Lung (tissue), 16 donors: ENCODE results near the gene OR2L2. TPM values are rescaled to one million over a fixed set of nuclear protein-coding genes. Genes with fewer than 3 reads are reported as not detected.

Experiments
- ATAC-seq: fragments of 200-7000 bp; cut with Tn5 transposase; one replicate; pipeline ENCODE4 v1.9.1; 2020; ENCODE audit warnings: moderate number of reproducible peaks; ENCODE audit not compliant: insufficient read depth, low FRiP score
- DNase-seq, 3 donors: peaks; one replicate each; pipeline ENCODE4 v3.0.0-alpha.2; 2013 to 2017
- H3K27ac ChIP-seq, 2 donors: one replicate each; pipeline ENCODE4 v1.5.1; 2013; ENCODE audit warnings: mild to moderate bottlenecking in 2 of 2, moderate library complexity in 2 of 2, control low read depth in 1 of 2, inconsistent platforms in 1 of 2, low read depth in 1 of 2, low read length in 1 of 2
- H3K27me3 ChIP-seq, 3 donors: one replicate each; pipeline ENCODE4 v1.5.1; 2013; ENCODE audit warnings: low read length in 2 of 3; ENCODE audit not compliant: control insufficient read depth in 3 of 3, insufficient read depth in 3 of 3
- H3K36me3 ChIP-seq, 4 donors: one replicate each; pipeline ENCODE4 v1.5.1; 2013; ENCODE audit warnings: low read length in 4 of 4, mild to moderate bottlenecking in 1 of 4, moderate library complexity in 1 of 4; ENCODE audit not compliant: control insufficient read depth in 4 of 4, insufficient read depth in 4 of 4
- H3K4me1 ChIP-seq, 5 donors: one replicate each; pipeline ENCODE4 v1.5.1; 2013; ENCODE audit warnings: low read length in 5 of 5, mild to moderate bottlenecking in 2 of 5, moderate library complexity in 1 of 5; ENCODE audit not compliant: control insufficient read depth in 5 of 5, insufficient read depth in 5 of 5
- H3K4me3 ChIP-seq: one replicate; pipeline ENCODE4 v1.5.1; 2013; ENCODE audit warnings: mild to moderate bottlenecking, control low read depth, moderate library complexity
- H3K9ac ChIP-seq, 2 donors: one replicate each; pipeline ENCODE4 v1.5.1; 2013; ENCODE audit warnings: low read length in 2 of 2, control low read depth in 1 of 2; ENCODE audit not compliant: insufficient read depth in 1 of 2
- H3K9me3 ChIP-seq, 4 donors: one replicate each; pipeline ENCODE4 v1.5.1; 2013; ENCODE audit warnings: low read length in 3 of 4, mild to moderate bottlenecking in 1 of 4, moderate library complexity in 1 of 4; ENCODE audit not compliant: control insufficient read depth in 4 of 4, insufficient read depth in 3 of 4
- WGBS, 2 donors: extraction: QIAGEN DNeasy Blood & Tissue Kit; methylation state at CpG; one replicate each; pipeline ENCODE4 v1.1.7; 2013; 5-methylcytosine and 5-hydroxymethylcytosine counted together
- long read RNA-seq, 5 donors: transcript quantifications; one replicate each; lab custom pipeline, GENCODE V29; 2026
- polyA plus RNA-seq, 2 donors: library from polyadenylated mRNA; stranded (reverse); fragments of 200-250 nt; gene quantifications; one replicate each; pipeline ENCODE4 v1.2.1, GENCODE V29; 2013
- total RNA-seq, 2 donors: library from RNA; depleted of rRNA in 1 of 2; stranded (reverse); fragments of >200 nt in 1 of 2; gene quantifications; one replicate each; pipeline ENCODE4 v1.2.1, GENCODE V29; 2014 to 2021
- TF ChIP-seq, protein P1 (sequence below): IDR thresholded peaks from 2 replicates; pipeline ENCODE4 v1.5.1; 2012; ENCODE audit warnings: mild to moderate bottlenecking; ENCODE audit errors: control extremely low read depth, extremely low read depth
- donor health status: control.
- donor health status: control.
- donor health status: Bipolar disorder and iron deficiency.
- donor health status: healthy.
- donor health status: DM: yes; HTN: yes; CAD: no.

The OR2L2 gene, protein sequence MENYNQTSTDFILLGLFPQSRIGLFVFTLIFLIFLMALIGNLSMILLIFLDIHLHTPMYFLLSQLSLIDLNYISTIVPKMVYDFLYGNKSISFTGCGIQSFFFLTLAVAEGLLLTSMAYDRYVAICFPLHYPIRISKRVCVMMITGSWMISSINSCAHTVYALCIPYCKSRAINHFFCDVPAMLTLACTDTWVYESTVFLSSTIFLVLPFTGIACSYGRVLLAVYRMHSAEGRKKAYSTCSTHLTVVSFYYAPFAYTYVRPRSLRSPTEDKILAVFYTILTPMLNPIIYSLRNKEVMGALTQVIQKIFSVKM
- total RNA-seq (under 1 TPM in 1 of 2 donors, not detected in 1; 0.09 TPM), polyA plus RNA-seq (not detected)
- long read RNA-seq, donor 1: 0 reads
- long read RNA-seq, donor 2: 0 reads
- long read RNA-seq, donor 3: 0 reads
- long read RNA-seq, donor 4: 0 reads
- long read RNA-seq, donor 5: 0 reads

DNA sequence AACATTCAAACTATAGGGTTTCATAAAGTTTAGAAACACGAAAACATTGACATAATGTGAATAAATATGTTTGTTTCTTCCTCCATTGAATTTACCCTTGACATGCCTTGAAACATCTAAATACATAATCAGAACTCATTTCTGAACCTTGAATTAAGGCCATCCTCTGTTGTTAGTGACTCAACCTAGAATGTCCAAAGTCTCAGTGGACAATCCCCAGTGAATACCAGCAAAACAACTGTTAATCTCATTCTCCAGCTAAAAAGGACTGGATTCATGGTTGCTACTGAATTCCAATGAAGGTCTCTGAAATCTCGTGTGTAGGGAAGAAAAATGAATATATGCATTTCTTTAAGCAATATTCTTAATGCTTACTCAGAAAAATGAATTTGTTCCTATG lies at the start of gene OR2L2:
Gene OR2L2 (plus strand): TSS at position 301 of the 400 bp plus-strand sequence. CDS start 8,198 bp downstream, outside the sequence.
- Histone ChIP-seq H3K9ac (no peak within 1 kb of the TSS), H3K27ac (no peak within 1 kb of the TSS), H3K9me3 (peaks cover 3 to 8% (median 4%) of the 10 kb centered on the region in 4 donors), H3K27me3 (no peaks in the 10 kb centered on the region), H3K4me1 (no peaks in the 10 kb centered on the region), H3K36me3 (no peaks in the 10 kb centered on the region), H3K4me3 (no peak within 1 kb of the TSS)
- DNase-seq: no peak
- TF ChIP-seq, protein P1, sequence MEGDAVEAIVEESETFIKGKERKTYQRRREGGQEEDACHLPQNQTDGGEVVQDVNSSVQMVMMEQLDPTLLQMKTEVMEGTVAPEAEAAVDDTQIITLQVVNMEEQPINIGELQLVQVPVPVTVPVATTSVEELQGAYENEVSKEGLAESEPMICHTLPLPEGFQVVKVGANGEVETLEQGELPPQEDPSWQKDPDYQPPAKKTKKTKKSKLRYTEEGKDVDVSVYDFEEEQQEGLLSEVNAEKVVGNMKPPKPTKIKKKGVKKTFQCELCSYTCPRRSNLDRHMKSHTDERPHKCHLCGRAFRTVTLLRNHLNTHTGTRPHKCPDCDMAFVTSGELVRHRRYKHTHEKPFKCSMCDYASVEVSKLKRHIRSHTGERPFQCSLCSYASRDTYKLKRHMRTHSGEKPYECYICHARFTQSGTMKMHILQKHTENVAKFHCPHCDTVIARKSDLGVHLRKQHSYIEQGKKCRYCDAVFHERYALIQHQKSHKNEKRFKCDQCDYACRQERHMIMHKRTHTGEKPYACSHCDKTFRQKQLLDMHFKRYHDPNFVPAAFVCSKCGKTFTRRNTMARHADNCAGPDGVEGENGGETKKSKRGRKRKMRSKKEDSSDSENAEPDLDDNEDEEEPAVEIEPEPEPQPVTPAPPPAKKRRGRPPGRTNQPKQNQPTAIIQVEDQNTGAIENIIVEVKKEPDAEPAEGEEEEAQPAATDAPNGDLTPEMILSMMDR: no peak
- ATAC-seq: no peak
- WGBS, 2 donors: 57 to 59% methylated on average over 2 of the region's 2 CpGs

DNA sequence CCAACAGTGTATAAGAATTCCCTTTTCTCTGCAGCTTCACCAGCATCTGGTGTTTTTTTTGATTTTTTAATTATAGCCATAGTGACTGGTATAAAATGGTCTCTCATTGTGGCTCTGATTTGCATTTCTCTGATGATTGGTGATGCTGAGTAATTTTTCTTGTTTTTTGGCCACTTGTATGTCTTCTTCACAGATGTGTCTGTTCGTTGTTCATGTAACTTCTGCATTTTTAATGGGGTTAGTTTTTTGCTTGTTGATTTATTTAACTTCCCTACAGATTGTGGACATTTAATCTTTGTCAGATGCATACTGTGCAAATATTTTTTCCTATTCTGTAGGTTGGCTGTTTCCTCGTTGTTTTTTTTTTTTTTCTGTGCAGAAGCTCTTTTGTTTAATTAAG lies 36.9 kb upstream of the OR2L2 start:
- H3K36me3 ChIP-seq: no peaks in the 10 kb centered on the region
- no peaks in the 10 kb centered on the region for H3K27me3 ChIP-seq
- no peak overlapping the region for H3K27ac ChIP-seq
- H3K9ac ChIP-seq: no peak overlapping the region
- no peaks in the 10 kb centered on the region for H3K4me1 ChIP-seq
- TF ChIP-seq, protein P1: no peak
- WGBS, 2 donors: 15 to 25% methylated on average over 2 of the region's 2 CpGs
- ATAC-seq (no peak), DNase-seq (no peak)
- H3K9me3 ChIP-seq: peaks cover 0 to 14% (median 0%) of the 10 kb centered on the region in 4 donors
- no peak overlapping the region for H3K4me3 ChIP-seq

DNA sequence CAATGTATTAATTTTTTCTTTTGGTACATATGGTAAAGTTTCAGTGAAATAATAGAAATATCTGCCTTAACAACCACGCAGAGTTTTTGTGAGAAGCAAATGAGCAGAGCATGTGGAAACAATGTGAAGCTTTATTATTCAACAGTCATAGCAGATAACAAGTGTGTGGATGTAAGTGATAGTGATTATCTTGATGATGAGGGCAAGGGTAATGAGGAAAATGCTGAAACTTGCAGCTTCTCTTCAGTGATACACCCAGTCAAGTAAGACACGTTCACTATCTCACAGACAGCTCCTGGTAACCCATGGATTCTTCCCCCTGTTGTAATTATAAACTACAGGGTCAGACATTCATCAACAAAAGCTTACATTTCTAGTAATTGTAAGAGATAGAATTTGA lies 31.1 kb upstream of the OR2L2 start:
- Histone ChIP-seq H3K9ac (no peak overlapping the region), H3K27me3 (no peaks in the 10 kb centered on the region), H3K4me3 (no peak overlapping the region), H3K9me3 (peaks cover 0 to under 1% (median 0%) of the 10 kb centered on the region in 4 donors), H3K4me1 (no peaks in the 10 kb centered on the region), H3K27ac (no peak overlapping the region), H3K36me3 (no peaks in the 10 kb centered on the region)
- TF ChIP-seq, protein P1: no peak
- no peak for DNase-seq
- WGBS, 2 donors: 57 to 82% methylated on average over 2 of the region's 2 CpGs
- ATAC-seq: no peak
